NCI-H2081 (cell line): ENCODE data around the gene RBFOX2.
"Not testable (repeated sequence)": the region's sequence is repeated elsewhere in the genome, so short reads cannot be mapped to it uniquely, and the experiment has no call there.

Experiments used
- DNase-seq, 2 experiments: peaks; one replicate each; lab custom pipeline; 2025; lab: John Stamatoyannopoulos, UW

The RBFOX2 gene, protein sequence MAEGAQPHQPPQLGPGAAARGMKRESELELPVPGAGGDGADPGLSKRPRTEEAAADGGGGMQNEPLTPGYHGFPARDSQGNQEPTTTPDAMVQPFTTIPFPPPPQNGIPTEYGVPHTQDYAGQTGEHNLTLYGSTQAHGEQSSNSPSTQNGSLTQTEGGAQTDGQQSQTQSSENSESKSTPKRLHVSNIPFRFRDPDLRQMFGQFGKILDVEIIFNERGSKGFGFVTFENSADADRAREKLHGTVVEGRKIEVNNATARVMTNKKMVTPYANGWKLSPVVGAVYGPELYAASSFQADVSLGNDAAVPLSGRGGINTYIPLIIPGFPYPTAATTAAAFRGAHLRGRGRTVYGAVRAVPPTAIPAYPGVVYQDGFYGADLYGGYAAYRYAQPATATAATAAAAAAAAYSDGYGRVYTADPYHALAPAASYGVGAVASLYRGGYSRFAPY

GRCh38 chr22:36028646-36029405, at the start of gene RBFOX2:
Gene RBFOX2 (minus strand): TSS chr22:36028824. CDS start chr22:36028425, 399 bp downstream.
- peak; percentile 91 to 92 for DNase-seq

DNA sequence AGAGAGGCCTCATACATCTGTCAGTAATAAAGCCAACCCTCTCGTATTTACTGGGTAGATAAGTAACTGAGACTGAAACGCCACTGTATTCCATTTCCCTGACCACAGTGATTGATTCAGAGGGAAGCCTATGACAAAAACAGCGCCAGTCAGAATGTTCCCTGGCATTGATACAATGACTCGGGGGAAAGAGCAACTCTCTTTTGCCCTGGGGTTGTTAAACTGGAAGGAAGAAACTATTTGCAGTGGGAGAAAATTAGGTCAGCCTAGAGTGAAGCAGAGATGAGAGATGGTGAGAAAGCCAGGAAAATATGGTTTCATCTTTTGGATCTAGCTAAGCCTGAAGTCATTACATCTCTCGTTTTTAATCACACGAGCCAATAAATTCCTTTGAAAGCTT, 48.6 kb upstream of the RBFOX2 start:
- DNase-seq: no peak

GRCh38 chr22:36075724-36076123, 47.1 kb upstream of the RBFOX2 start:
- DNase-seq: no peak

GRCh38 chr22:36075230-36075629, 46.6 kb upstream of the RBFOX2 start:
- DNase-seq: no peak

GRCh38 chr22:36073476-36073875, 44.9 kb upstream of the RBFOX2 start:
- DNase-seq: no peak

GRCh38 chr22:36070645-36071044, 42.0 kb upstream of the RBFOX2 start:
- DNase-seq: not testable (repeated sequence)

DNA sequence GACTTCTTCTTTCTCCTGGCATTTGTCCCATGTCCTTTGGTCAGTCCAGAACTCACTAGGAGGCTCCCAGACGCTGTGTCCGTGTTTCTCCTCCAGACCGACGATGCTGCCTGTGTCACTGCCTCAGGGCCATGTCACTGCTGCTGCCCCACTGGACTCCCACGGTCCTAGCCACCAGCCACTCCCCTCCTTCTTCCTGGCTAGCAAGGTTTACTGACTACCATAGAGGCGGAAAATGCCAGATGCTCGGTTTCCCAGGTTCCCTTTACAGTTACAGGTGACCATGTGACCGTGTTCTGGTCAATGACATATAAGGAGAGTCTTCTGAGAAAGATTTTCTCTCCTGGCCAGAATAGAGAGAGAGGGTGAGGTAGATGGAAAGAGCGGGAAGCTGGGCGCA, 40.7 kb upstream of the RBFOX2 start:
- DNase-seq: no peak

- DNase-seq: no peak
Observed at GRCh38 chr22:36068776-36069344, 40.2 kb upstream of the RBFOX2 start.

GRCh38 chr22:36067235-36067558, 38.6 kb upstream of the RBFOX2 start:
- no peak for DNase-seq

DNA sequence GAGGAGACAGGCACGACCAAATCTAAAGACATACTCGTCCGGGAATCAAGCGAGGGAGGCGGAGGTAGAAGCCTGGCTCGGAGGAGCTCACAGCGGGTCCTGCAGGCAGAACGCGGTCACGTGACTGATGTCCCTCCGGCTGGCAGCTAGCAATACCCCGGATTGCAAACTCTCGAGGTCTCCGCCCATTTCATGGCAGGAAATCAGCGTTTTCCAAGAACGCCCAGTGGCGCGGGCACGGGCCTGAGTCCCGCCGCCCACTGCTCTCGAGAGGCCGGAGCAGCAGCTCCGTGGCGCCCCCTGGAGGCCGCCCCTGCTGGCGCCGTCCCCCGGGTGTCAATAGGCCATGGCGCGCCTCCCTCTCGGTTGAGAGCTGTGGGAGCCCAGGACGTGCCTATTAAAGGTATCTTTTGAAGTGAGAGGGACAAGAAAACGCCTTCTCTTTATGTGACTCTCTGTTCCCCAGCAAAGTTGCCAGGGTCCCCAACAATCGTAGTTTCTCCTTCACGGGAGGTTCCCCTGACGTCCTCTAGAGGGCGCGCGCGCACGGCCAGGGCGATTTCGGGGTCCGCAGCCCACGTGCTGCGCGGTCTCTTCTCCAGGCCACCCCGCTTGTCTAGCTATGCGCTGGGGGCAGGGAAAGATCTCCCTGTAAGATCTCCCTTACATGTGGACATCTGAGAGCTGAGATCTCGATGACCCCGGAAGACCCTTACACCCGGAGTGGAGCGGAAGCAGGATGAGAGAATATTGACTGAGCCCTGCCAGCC, 37.3 kb upstream of the RBFOX2 start:
- peak; percentile 92 to 95 for DNase-seq

- no peak for DNase-seq
Observed at GRCh38 chr22:36065462-36065774, 36.8 kb upstream of the RBFOX2 start.

- DNase-seq: no peak
Observed at GRCh38 chr22:36064358-36064757, 35.7 kb upstream of the RBFOX2 start.

DNA sequence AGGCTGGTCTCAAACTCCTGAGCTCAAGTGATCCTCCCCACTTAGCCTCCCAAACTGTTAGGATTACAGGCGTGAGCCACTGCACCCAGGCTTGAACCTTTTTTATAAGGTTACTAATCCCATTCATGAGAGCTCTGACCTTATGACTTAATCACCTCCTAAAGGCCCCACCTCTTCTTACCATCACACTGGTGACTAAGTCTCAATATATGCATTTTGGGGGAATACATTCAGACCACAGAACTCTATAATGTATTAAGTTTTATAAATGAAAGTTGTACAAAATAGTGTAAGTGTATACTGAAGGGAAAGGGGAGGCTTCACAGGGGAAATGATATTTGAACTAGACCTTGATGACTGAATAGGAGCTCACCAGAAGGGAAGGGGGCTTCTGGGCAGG, 28.4 kb upstream of the RBFOX2 start:
- no peak for DNase-seq

DNA sequence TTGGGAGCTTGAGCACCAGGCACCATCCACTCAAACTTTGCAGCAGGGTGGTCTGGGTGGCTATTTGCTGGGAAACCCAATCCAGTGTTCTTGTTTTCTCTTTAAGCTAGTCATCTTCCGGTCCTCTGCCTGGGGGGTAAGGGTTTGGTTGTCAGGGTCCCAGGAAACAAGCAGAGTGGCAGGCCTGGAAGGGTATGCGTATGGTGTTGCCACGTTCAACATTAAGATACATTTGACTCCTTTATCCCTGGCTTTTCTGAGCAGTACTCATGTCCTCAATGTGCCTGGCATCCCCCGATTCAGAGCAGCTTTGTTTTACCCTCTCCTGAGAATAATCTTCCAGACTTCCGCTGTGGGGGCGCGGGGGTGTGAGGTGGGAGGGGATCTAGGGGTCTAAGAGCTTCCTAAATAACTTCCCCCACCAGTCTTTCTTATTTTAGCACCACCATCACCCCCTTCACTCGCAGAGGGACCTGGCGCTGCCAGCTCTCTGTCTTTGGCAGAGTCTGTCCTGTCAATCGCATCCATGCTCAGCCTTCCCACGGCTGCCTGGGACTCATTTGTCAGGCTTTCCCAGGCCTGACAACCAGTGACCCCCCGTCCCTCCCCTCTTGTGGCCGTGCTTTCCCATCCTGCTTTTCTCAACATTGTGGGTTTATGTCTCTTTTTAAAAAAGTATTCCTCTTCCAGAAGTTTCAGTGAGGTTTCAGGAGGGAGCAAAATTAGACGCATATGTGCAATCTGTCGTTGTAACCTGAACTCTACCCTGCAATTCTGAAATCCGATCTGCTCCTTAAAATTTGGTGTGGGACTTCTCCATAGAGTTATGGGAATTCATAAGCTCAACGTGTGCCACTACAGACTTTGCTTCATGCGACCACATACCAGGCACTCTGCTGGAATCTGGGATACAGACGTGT, 27.0 kb upstream of the RBFOX2 start:
- no peak for DNase-seq

DNA sequence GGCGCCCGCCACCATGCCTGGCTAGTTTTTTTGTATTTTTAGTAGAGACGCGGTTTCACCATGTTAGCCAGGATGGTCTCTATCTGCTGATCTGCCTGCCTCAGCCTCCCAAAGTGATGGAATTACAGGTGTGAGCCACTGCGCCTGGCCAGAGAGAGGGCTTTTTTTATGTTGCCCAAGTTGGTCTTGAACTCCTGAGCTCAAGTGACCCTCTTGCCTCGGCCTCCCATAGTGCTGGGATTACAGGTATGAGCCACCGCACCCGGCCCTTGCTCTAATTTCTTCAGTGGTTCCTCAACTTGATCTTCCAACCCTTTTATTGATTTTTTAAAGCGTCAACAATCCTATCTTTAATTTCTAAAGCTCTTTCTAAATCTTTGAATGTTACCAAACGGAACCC, 25.8 kb upstream of the RBFOX2 start:
- DNase-seq: not testable (repeated sequence)

- no peak for DNase-seq
Observed at GRCh38 chr22:36053242-36054147, 24.9 kb upstream of the RBFOX2 start.

GRCh38 chr22:36052505-36052941, 23.9 kb upstream of the RBFOX2 start:
- no peak for DNase-seq

- no peak for DNase-seq
Observed at GRCh38 chr22:36049678-36049997, 21.0 kb upstream of the RBFOX2 start.

DNA sequence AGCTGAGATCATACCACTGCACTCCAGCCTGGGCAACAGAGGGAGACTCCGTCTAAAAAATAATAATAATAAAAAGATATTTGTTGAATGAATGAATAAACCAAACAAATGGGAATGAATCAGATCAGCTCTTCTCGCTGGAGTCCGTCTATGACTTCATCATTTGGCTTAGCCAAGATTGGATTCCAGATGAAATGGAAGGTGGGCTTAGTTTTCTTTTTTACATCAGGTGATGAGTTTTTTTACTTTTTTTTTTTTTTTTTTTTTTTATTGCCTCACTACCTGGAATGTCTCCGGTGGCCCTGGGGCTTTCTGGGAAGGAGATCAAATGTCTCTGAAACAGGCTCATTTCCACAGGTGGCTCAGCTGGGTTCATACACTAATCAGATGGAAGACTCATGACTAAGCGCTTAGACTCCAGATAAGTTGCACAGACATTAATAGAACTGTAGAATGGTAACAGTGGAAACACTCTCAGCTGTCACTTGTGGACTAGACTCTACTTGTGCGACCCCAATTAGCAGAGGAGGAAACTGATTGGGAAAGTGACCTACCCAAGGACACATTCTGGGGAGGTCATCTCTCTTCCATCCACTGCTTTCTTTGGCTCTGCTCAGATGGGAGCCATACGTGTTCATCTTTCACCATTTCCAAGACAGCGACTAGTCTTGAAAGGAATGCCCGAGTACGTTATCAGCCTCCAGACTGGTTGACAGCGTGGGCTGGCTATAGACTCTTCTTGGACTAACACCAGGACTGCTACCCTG, 20.5 kb upstream of the RBFOX2 start:
- no peak for DNase-seq

DNA sequence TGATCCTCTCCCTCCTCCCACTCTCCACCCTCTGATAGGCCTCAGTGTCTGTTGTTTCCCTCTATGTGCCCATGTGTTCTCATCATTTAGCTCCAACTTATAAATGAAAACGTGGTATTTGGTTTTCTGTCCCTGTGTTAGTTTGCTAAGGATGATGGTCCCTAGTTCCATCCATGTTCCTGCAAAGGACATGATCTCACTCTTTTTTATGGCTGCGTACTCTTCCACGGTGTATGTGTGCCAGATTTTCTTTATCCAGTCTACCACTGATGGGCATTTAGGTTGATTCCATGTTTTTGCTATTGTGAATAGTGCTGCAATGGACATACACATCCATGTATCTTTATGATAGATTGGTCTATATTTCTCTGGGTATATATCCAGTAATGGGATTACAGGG, 15.9 kb upstream of the RBFOX2 start:
- not testable (repeated sequence) for DNase-seq
